H9 (cell line): ENCODE measurements around the gene ACRV1. TPM values are rescaled to one million over a fixed set of nuclear protein-coding genes. Genes with fewer than 3 reads are reported as not detected.

Experiments
- DNase-seq: peaks from one replicate; pipeline ENCODE4 v3.0.0-alpha.2; 2017
- H2AFZ ChIP-seq: one replicate; pipeline ENCODE4 v1.6.1; 2013; ENCODE audit warnings: mild to moderate bottlenecking, low read length, control low read depth, moderate library complexity
- H2AK5ac ChIP-seq: 2 replicates; pipeline ENCODE4 v1.6.1; 2013; ENCODE audit warnings: low read length, control low read depth, mixed read lengths; ENCODE audit not compliant: insufficient read length
- H2BK120ac ChIP-seq: one replicate; pipeline ENCODE4 v1.6.1; 2013; ENCODE audit warnings: low read depth, mild to moderate bottlenecking, low read length, control low read depth, inconsistent platforms; ENCODE audit not compliant: poor library complexity, severe bottlenecking
- H2BK12ac ChIP-seq: 2 replicates; pipeline ENCODE4 v1.6.1; 2013; ENCODE audit warnings: low read length, control low read depth, mixed read lengths, low read depth; ENCODE audit not compliant: insufficient read length
- H2BK15ac ChIP-seq: 2 replicates; pipeline ENCODE4 v1.6.1; 2013; ENCODE audit warnings: low read depth, low read length, control low read depth
- H2BK20ac ChIP-seq: one replicate; pipeline ENCODE4 v1.6.1; 2013; ENCODE audit warnings: low read depth, mild to moderate bottlenecking, low read length, control low read depth, inconsistent platforms; ENCODE audit not compliant: poor library complexity, severe bottlenecking
- H2BK5ac ChIP-seq: 2 replicates; pipeline ENCODE4 v1.6.1; 2013; ENCODE audit warnings: low read length, control low read depth, mixed read lengths; ENCODE audit not compliant: insufficient read length
- H3K14ac ChIP-seq: 2 replicates; pipeline ENCODE4 v1.6.1; 2013; ENCODE audit warnings: low read length, control low read depth; ENCODE audit not compliant: insufficient read depth
- H3K18ac ChIP-seq: 2 replicates; pipeline ENCODE4 v1.6.1; 2013; ENCODE audit warnings: low read depth, mild to moderate bottlenecking, mixed read lengths, low read length, control low read depth; ENCODE audit not compliant: insufficient read length
- H3K23ac ChIP-seq: 2 replicates; pipeline ENCODE4 v1.6.1; 2013; ENCODE audit warnings: low read length, control low read depth, mixed read lengths, low read depth; ENCODE audit not compliant: insufficient read length
- H3K23me2 ChIP-seq: 2 replicates; pipeline ENCODE4 v1.6.1; 2013; ENCODE audit warnings: low read depth, mild to moderate bottlenecking, mixed read lengths, low read length, control low read depth; ENCODE audit not compliant: insufficient read length, poor library complexity, severe bottlenecking
- H3K27ac ChIP-seq: 2 replicates; pipeline ENCODE4 v1.5.1; 2013; ENCODE audit warnings: low read length, control low read depth, mixed read lengths, low read depth; ENCODE audit not compliant: insufficient read length
- H3K27me3 ChIP-seq: 2 replicates; pipeline ENCODE4 v1.6.1; 2013; ENCODE audit warnings: low read length, control low read depth, inconsistent platforms; ENCODE audit not compliant: insufficient read depth
- H3K4ac ChIP-seq: 2 replicates; pipeline ENCODE4 v1.6.1; 2013; ENCODE audit warnings: low read depth, mild to moderate bottlenecking, control low read depth, inconsistent platforms, low read length, moderate library complexity
- H3K4me1 ChIP-seq: 2 replicates; pipeline ENCODE4 v1.6.1; 2013; ENCODE audit warnings: low read length, control low read depth, inconsistent platforms; ENCODE audit not compliant: insufficient read depth
- H3K4me2 ChIP-seq: 2 replicates; pipeline ENCODE4 v1.6.1; 2013; ENCODE audit warnings: low read length, control low read depth, mixed read lengths; ENCODE audit not compliant: insufficient read length, insufficient read depth
- H3K56ac ChIP-seq: 2 replicates; pipeline ENCODE4 v1.6.1; 2013; ENCODE audit warnings: low read depth, mild to moderate bottlenecking, mixed read lengths, low read length, control low read depth; ENCODE audit not compliant: insufficient read length
- H3K79me1 ChIP-seq: 2 replicates; pipeline ENCODE4 v1.6.1; 2013; ENCODE audit warnings: low read depth, mild to moderate bottlenecking, moderate library complexity, low read length, control low read depth, inconsistent platforms; ENCODE audit not compliant: insufficient read depth, poor library complexity, severe bottlenecking
- H3K79me2 ChIP-seq: 2 replicates; pipeline ENCODE4 v1.6.1; 2013; ENCODE audit warnings: low read length, control low read depth, inconsistent platforms; ENCODE audit not compliant: insufficient read depth
- H3K9ac ChIP-seq: 2 replicates; pipeline ENCODE4 v1.6.1; 2013; ENCODE audit warnings: low read length, control low read depth, mixed read lengths; ENCODE audit not compliant: insufficient read length; ENCODE audit errors: extremely low read depth
- H3K9me3 ChIP-seq: one replicate; pipeline ENCODE4 v1.6.1; 2013; ENCODE audit warnings: low read depth, low read length, inconsistent platforms; ENCODE audit not compliant: control insufficient read depth
- H3T11ph ChIP-seq: one replicate; pipeline ENCODE4 v1.6.1; 2013; ENCODE audit warnings: mild to moderate bottlenecking, low read length, control low read depth, inconsistent platforms
- H4K20me1 ChIP-seq: one replicate; pipeline ENCODE4 v1.6.1; 2013; ENCODE audit not compliant: control insufficient read depth, insufficient read length, insufficient read depth
- H4K5ac ChIP-seq: 2 replicates; pipeline ENCODE4 v1.6.1; 2013; ENCODE audit warnings: low read depth, mild to moderate bottlenecking, mixed read lengths, low read length, control low read depth; ENCODE audit not compliant: insufficient read length
- H4K8ac ChIP-seq: replicated peaks from 2 replicates; pipeline ENCODE4 v1.6.1; 2013; ENCODE audit warnings: low read length, control low read depth, mixed read lengths, low read depth; ENCODE audit not compliant: insufficient read length
- H4K91ac ChIP-seq: 2 replicates; pipeline ENCODE4 v1.6.1; 2013; ENCODE audit warnings: low read depth, mild to moderate bottlenecking, moderate library complexity, mixed read lengths, low read length, control low read depth; ENCODE audit not compliant: insufficient read length
- H3K27ac Mint-ChIP-seq, 3 experiments: 2 replicates in 2 of 3; 3 replicates in 1 of 3; pipeline ENCODE4 v1.8.0; 2020 to 2021; ENCODE audit warnings: mixed read lengths in 3 of 3, mild to moderate bottlenecking in 1 of 3, moderate library complexity in 1 of 3
- H3K27me3 Mint-ChIP-seq: 2 replicates; pipeline ENCODE4 v1.8.0; 2021; ENCODE audit warnings: low read depth, mild to moderate bottlenecking, moderate library complexity, mixed read lengths
- H3K36me3 Mint-ChIP-seq, 3 experiments: 2 replicates in 2 of 3; 3 replicates in 1 of 3; pipeline ENCODE4 v1.8.0; 2020 to 2021; ENCODE audit warnings: low read depth in 3 of 3, mixed read lengths in 3 of 3; ENCODE audit not compliant: insufficient read depth in 1 of 3
- H3K4me1 Mint-ChIP-seq, 2 experiments: 2 replicates each; pipeline ENCODE4 v1.8.0; 2020; ENCODE audit warnings: mixed read lengths in 2 of 2
- H3K4me3 Mint-ChIP-seq, 2 experiments: 2 replicates in 1 of 2; 3 replicates in 1 of 2; pipeline ENCODE4 v1.8.0; 2020 to 2021; ENCODE audit warnings: mild to moderate bottlenecking in 2 of 2, mixed read lengths in 2 of 2, moderate library complexity in 1 of 2
- H3K9me3 Mint-ChIP-seq, 2 experiments: 2 replicates in 1 of 2; 3 replicates in 1 of 2; pipeline ENCODE4 v1.8.0; 2020; ENCODE audit warnings: mild to moderate bottlenecking in 2 of 2, mixed read lengths in 2 of 2, moderate library complexity in 1 of 2
- CTCF ChIP-seq: fragments of 200-600 bp; sonication (generic); conservative IDR thresholded peaks from 3 replicates; pipeline ENCODE4 v1.8.0; 2021; ENCODE audit warnings: antibody characterized with exemption, mild to moderate bottlenecking
- WGBS: extraction: QIAGEN DNeasy Blood & Tissue Kit; methylation state at CpG from one replicate; pipeline ENCODE4 v1.1.7; 2013; ENCODE audit warnings: missing lambda C conversion rate, low lambda C conversion rate, mixed read lengths; ENCODE audit not compliant: insufficient read length; ENCODE audit errors: extremely low coverage; 5-methylcytosine and 5-hydroxymethylcytosine counted together
- total RNA-seq: library from RNA; stranded (reverse); gene quantifications from 2 replicates; pipeline ENCODE4 v1.2.1, GENCODE V29; 2021

The ACRV1 gene
- total RNA-seq, 1 experiment from 2014 or later, result not detected

DNA sequence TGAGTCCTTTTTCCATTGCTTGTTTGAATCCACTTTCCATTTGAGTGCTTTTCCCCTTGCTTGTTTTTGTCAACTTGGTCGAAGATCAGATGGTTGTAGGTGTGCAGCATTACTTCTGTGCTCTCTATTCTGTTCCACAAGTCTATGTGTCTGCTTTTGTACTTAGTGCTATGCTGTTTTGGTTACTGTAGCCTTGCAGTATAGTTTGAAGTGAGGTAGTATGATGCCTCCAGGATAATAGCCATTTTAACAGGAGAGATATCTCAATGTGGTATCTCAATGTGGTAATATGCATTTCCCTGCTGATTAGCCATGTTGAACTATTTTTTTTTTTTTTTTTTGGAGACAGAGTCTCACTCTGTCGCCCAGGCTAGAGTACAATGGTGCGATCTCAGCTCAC lies 16.7 kb downstream of the ACRV1 start:
- Mint-ChIP-seq H3K27ac (no peak overlapping the region), H3K27me3 (no peaks in the 10 kb centered on the region), H3K36me3 (peaks cover 46 to 72% (median 67%) of the 10 kb centered on the region in 3 experiments), H3K4me1 (no peaks in the 10 kb centered on the region), H3K4me3 (no peak overlapping the region), H3K9me3 (peaks cover 4 to 8% of the 10 kb centered on the region in 2 experiments; a peak in 4 of 5 replicates)
- no peak overlapping the region for H3K23ac ChIP-seq
- no peak overlapping the region for H4K8ac ChIP-seq
- no peak overlapping the region for H3K14ac ChIP-seq
- H2BK15ac ChIP-seq, result no peak overlapping the region
- no peak overlapping the region for H3K27ac ChIP-seq
- no peak overlapping the region for H4K91ac ChIP-seq
- H2BK120ac ChIP-seq, result no peak overlapping the region
- peaks cover 2% of the 10 kb centered on the region for H3K79me1 ChIP-seq
- no peak overlapping the region for H3K18ac ChIP-seq
- no peak overlapping the region for H2AFZ ChIP-seq
- no peak overlapping the region for H2BK12ac ChIP-seq
- H3K56ac ChIP-seq, result no peak overlapping the region
- no peaks in the 10 kb centered on the region for H3K9me3 ChIP-seq
- no peak overlapping the region for H2AK5ac ChIP-seq
- H3K4me2 ChIP-seq, result no peak overlapping the region
- H3K79me2 ChIP-seq, result no peaks in the 10 kb centered on the region
- no peak overlapping the region for H3K9ac ChIP-seq
- H3K4ac ChIP-seq, result no peak overlapping the region
- no peaks in the 10 kb centered on the region for H3K4me1 ChIP-seq
- no peak overlapping the region for H2BK5ac ChIP-seq
- H4K20me1 ChIP-seq, result no peaks in the 10 kb centered on the region
- no peak overlapping the region for H2BK20ac ChIP-seq
- H4K5ac ChIP-seq, result no peak overlapping the region
- no peak for TF ChIP-seq CTCF
- no peak overlapping the region for H3T11ph ChIP-seq
- WGBS, result no CpG with 5 or more reads among the region's 3 CpGs
- H3K23me2 ChIP-seq, result no peaks in the 10 kb centered on the region
- no peaks in the 10 kb centered on the region for H3K27me3 ChIP-seq
- no peak for DNase-seq
